Activated CD4-positive, CD25-positive, alpha-beta regulatory T cell (primary cell): ENCODE data around the gene RAB2B.
A peak's percentile ranks its signal among the peaks of the same experiment; 100 is the strongest.
"Not testable (repeated sequence)": the region's sequence is repeated elsewhere in the genome, so short reads cannot be mapped to it uniquely, and the experiment has no call there.

Experiments used
- DNase-seq, 4 experiments: peaks; one replicate each; lab custom pipeline; 2025; lab: John Stamatoyannopoulos, UW

Gene RAB2B

GRCh38 chr14:21486640-21487087, 9.9 kb upstream of the RAB2B start:
- DNase-seq = no peak

GRCh38 chr14:21476523-21476924, 235 bp downstream of the RAB2B start:
- peak; percentile 74 to 78 (median 77) for DNase-seq

GRCh38 chr14:21475767-21476522, 814 bp downstream of the RAB2B start:
- DNase-seq = no peak

- no peak for DNase-seq
These were observed 9.1 kb downstream of the RAB2B start for GRCh38 chr14:21467616-21468015.

GRCh38 chr14:21455912-21456667, 20.7 kb downstream of the RAB2B start, which contains the start of gene CHD8:
Gene CHD8, minus strand, starts transcription at chr14:21456123. Its CDS starts 24,480 bp downstream, at chr14:21431643.
- peak; percentile 98 to 100 (median 100) for DNase-seq

GRCh38 chr14:21455592-21455911, 21.2 kb downstream of the RAB2B start:
- no peak for DNase-seq

GRCh38 chr14:21454843-21455544, 21.8 kb downstream of the RAB2B start:
- no peak for DNase-seq

- no peak for DNase-seq
These were observed 26.9 kb downstream of the RAB2B start for GRCh38 chr14:21449899-21450216.

- DNase-seq = not testable (repeated sequence)
These were observed 34.1 kb downstream of the RAB2B start for GRCh38 chr14:21442657-21443056.

GRCh38 chr14:21440859-21441258, 35.9 kb downstream of the RAB2B start:
- no peak for DNase-seq

- DNase-seq = peak; percentile 95 to 99 (median 98)
These were observed 39.5 kb downstream of the RAB2B start for GRCh38 chr14:21437063-21437901.

- no peak for DNase-seq
These were observed 40.1 kb downstream of the RAB2B start for GRCh38 chr14:21436567-21437062.

- DNase-seq = no peak
These were observed 45.6 kb downstream of the RAB2B start for GRCh38 chr14:21431126-21431525.

GRCh38 chr14:21428930-21429329, 47.8 kb downstream of the RAB2B start:
- DNase-seq = no peak

- DNase-seq = no peak
These were observed 50.1 kb downstream of the RAB2B start for GRCh38 chr14:21426692-21427091.

- no peak for DNase-seq
These were observed 57.2 kb downstream of the RAB2B start for GRCh38 chr14:21419528-21419927.

- no peak for DNase-seq
These were observed 61.4 kb downstream of the RAB2B start for GRCh38 chr14:21415329-21415728.

GRCh38 chr14:21414137-21414631, 62.6 kb downstream of the RAB2B start:
- DNase-seq = no peak
